Activated T-cell treated with anti-CD3 and anti-CD28 coated beads, Interleukin-2, amount 50 U/mL, for 72 hours (primary cell): ENCODE measurements around the gene STX19. TPM values are rescaled to one million over a fixed set of nuclear protein-coding genes. Genes with fewer than 3 reads are reported as not detected.
"Not testable (repeated sequence)": the region's sequence is repeated elsewhere in the genome, so short reads cannot be mapped to it uniquely, and the experiment has no call there.

ENCODE experiments used
- ATAC-seq, 2 donors: fragments of 150-1000 bp; cut with Tn5 transposase; replicated peaks in 1 of 2; 2 replicates each; pipeline ENCODE4 v1.10.0; 2021; ENCODE audit warnings: moderate library complexity in 2 of 2, mild to moderate bottlenecking in 1 of 2
- DNase-seq, 2 donors: peaks; one replicate each; pipeline ENCODE4 v3.0.0; 2021 to 2022; ENCODE audit warnings: mixed read lengths in 1 of 2
- H3K27ac Mint-ChIP-seq: one replicate; pipeline ENCODE4 v1.8.0; 2022; ENCODE audit warnings: mild to moderate bottlenecking, moderate library complexity, mixed read lengths
- H3K27me3 Mint-ChIP-seq: one replicate; pipeline ENCODE4 v1.8.0; 2022; ENCODE audit warnings: low read depth, mixed read lengths
- H3K36me3 Mint-ChIP-seq, 2 donors: one replicate each; pipeline ENCODE4 v1.8.0; 2022; ENCODE audit warnings: mixed read lengths in 2 of 2, mild to moderate bottlenecking in 1 of 2; ENCODE audit not compliant: insufficient read depth in 2 of 2
- H3K4me1 Mint-ChIP-seq: one replicate; pipeline ENCODE4 v1.8.0; 2022; ENCODE audit warnings: low read depth, mixed read lengths
- H3K4me3 Mint-ChIP-seq, 2 donors: one replicate each; pipeline ENCODE4 v1.8.0; 2022; ENCODE audit warnings: mild to moderate bottlenecking in 2 of 2, mixed read lengths in 2 of 2, moderate library complexity in 2 of 2
- H3K9me3 Mint-ChIP-seq, 2 donors: one replicate each; pipeline ENCODE4 v1.8.0; 2022; ENCODE audit warnings: mixed read lengths in 2 of 2
- total RNA-seq, 2 donors: library from RNA; stranded (reverse); gene quantifications; one replicate each; pipeline ENCODE4 v1.2.3, GENCODE V29; 2022

The STX19 gene
- total RNA-seq, 2 donors from 2014 or later = not detected

- H3K27me3 Mint-ChIP-seq = no peaks in the 10 kb centered on the region
- peaks cover 7 to 27% of the 10 kb centered on the region in 2 donors for H3K36me3 Mint-ChIP-seq
- peak; percentile 81 to 88 for ATAC-seq
- peaks cover 0 to 2% of the 10 kb centered on the region in 2 donors for H3K9me3 Mint-ChIP-seq
- DNase-seq = peak; percentile 80 to 85
- H3K27ac Mint-ChIP-seq = peak within 1 kb of the TSS; percentile 100
- H3K4me1 Mint-ChIP-seq = peaks cover 65% of the 10 kb centered on the region
- H3K4me3 Mint-ChIP-seq = peak within 1 kb of the TSS; percentile 90 to 95
Measured at GRCh38 chr3:94062513-94063404, 34.4 kb upstream of the STX19 start, which contains the start of the genes DHFR2 and NSUN3. TSS of gene DHFR2 (minus strand) at chr3:94062916. CDS start at chr3:94061511, 1,405 bp downstream. TSS of gene NSUN3 (plus strand) at chr3:94063061. CDS start at chr3:94063127, 66 bp downstream.

- Mint-ChIP-seq H3K36me3 (peaks cover 2 to 15% of the 10 kb centered on the region in 2 donors), H3K9me3 (no peaks in the 10 kb centered on the region), H3K27me3 (no peaks in the 10 kb centered on the region), H3K27ac (no peak overlapping the region), H3K4me3 (no peak overlapping the region), H3K4me1 (peaks cover 57% of the 10 kb centered on the region)
- no peak for ATAC-seq
- no peak for DNase-seq
Measured at GRCh38 chr3:94061297-94061696, 32.9 kb upstream of the STX19 start.

- H3K9me3 Mint-ChIP-seq = no peaks in the 10 kb centered on the region
- no peaks in the 10 kb centered on the region for H3K27me3 Mint-ChIP-seq
- DNase-seq (no peak), ATAC-seq (no peak)
- no peaks in the 10 kb centered on the region for H3K36me3 Mint-ChIP-seq
- no peak overlapping the region for H3K4me3 Mint-ChIP-seq
- no peaks in the 10 kb centered on the region for H3K4me1 Mint-ChIP-seq
- H3K27ac Mint-ChIP-seq = no peak overlapping the region
Measured at GRCh38 chr3:94050546-94050945, 22.1 kb upstream of the STX19 start.

GRCh38 chr3:94049267-94049666, 20.9 kb upstream of the STX19 start:
- Mint-ChIP-seq H3K27ac (no peak overlapping the region), H3K4me3 (no peak overlapping the region), H3K4me1 (no peaks in the 10 kb centered on the region), H3K27me3 (no peaks in the 10 kb centered on the region), H3K9me3 (no peaks in the 10 kb centered on the region), H3K36me3 (peaks cover 0 to 6% of the 10 kb centered on the region in 2 donors)
- ATAC-seq = peak in 1 of 2 donors; percentile 32
- no peak for DNase-seq

GRCh38 chr3:94046533-94046932, 18.1 kb upstream of the STX19 start:
- Mint-ChIP-seq H3K27me3 (no peaks in the 10 kb centered on the region), H3K27ac (no peak overlapping the region), H3K36me3 (peaks cover 0 to 15% of the 10 kb centered on the region in 2 donors), H3K4me1 (no peaks in the 10 kb centered on the region), H3K4me3 (no peak overlapping the region), H3K9me3 (no peaks in the 10 kb centered on the region)
- DNase-seq (no peak), ATAC-seq (no peak)

- H3K9me3 Mint-ChIP-seq, H3K4me3 Mint-ChIP-seq, H3K27me3 Mint-ChIP-seq, H3K4me1 Mint-ChIP-seq, DNase-seq, ATAC-seq: not testable (repeated sequence)
- Mint-ChIP-seq H3K27ac (peak overlapping the region; percentile 65), H3K36me3 (peaks cover 0 to 15% of the 10 kb centered on the region in 2 donors)
Measured at GRCh38 chr3:94044100-94044936, 15.9 kb upstream of the STX19 start.

GRCh38 chr3:94043285-94043684, 14.9 kb upstream of the STX19 start:
- Mint-ChIP-seq H3K27me3 (no peaks in the 10 kb centered on the region), H3K27ac (peak overlapping the region; percentile 33), H3K4me3 (no peak overlapping the region), H3K4me1 (no peaks in the 10 kb centered on the region), H3K9me3 (no peaks in the 10 kb centered on the region), H3K36me3 (peaks cover 0 to 15% of the 10 kb centered on the region in 2 donors)
- DNase-seq = no peak
- no peak for ATAC-seq

- no peaks in the 10 kb centered on the region for H3K9me3 Mint-ChIP-seq
- H3K27me3 Mint-ChIP-seq = no peaks in the 10 kb centered on the region
- ATAC-seq = peak in 1 of 2 donors; percentile 40
- DNase-seq = no peak
- no peaks in the 10 kb centered on the region for H3K4me1 Mint-ChIP-seq
- peaks cover 0 to under 1% of the 10 kb centered on the region in 2 donors for H3K36me3 Mint-ChIP-seq
- H3K4me3 Mint-ChIP-seq = no peak overlapping the region
- H3K27ac Mint-ChIP-seq = no peak overlapping the region
Measured at GRCh38 chr3:94036909-94037507, 8.6 kb upstream of the STX19 start.

- no peaks in the 10 kb centered on the region for H3K9me3 Mint-ChIP-seq
- H3K27ac Mint-ChIP-seq = no peak overlapping the region
- DNase-seq (no peak), ATAC-seq (no peak)
- H3K4me3 Mint-ChIP-seq = no peak overlapping the region
- no peaks in the 10 kb centered on the region for H3K27me3 Mint-ChIP-seq
- H3K4me1 Mint-ChIP-seq = no peaks in the 10 kb centered on the region
- H3K36me3 Mint-ChIP-seq = peaks cover 0 to 4% of the 10 kb centered on the region in 2 donors
Measured at GRCh38 chr3:94026623-94027022, 1.8 kb downstream of the STX19 start.

GRCh38 chr3:94024385-94024784, 4.0 kb downstream of the STX19 start:
- DNase-seq = no peak
- Mint-ChIP-seq H3K4me1 (no peaks in the 10 kb centered on the region), H3K9me3 (no peaks in the 10 kb centered on the region), H3K36me3 (no peaks in the 10 kb centered on the region), H3K27ac (no peak overlapping the region), H3K27me3 (no peaks in the 10 kb centered on the region), H3K4me3 (no peak overlapping the region)
- no peak for ATAC-seq

- Mint-ChIP-seq H3K27me3 (no peaks in the 10 kb centered on the region), H3K9me3 (no peaks in the 10 kb centered on the region), H3K36me3 (no peaks in the 10 kb centered on the region), H3K4me3 (no peak overlapping the region), H3K27ac (no peak overlapping the region), H3K4me1 (no peaks in the 10 kb centered on the region)
- ATAC-seq (no peak), DNase-seq (no peak)
Measured at GRCh38 chr3:94020293-94020692, 8.1 kb downstream of the STX19 start.

GRCh38 chr3:94019659-94020058, 8.7 kb downstream of the STX19 start:
- H3K9me3 Mint-ChIP-seq = no peaks in the 10 kb centered on the region
- no peaks in the 10 kb centered on the region for H3K27me3 Mint-ChIP-seq
- DNase-seq (no peak), ATAC-seq (no peak)
- no peak overlapping the region for H3K27ac Mint-ChIP-seq
- no peak overlapping the region for H3K4me3 Mint-ChIP-seq
- H3K36me3 Mint-ChIP-seq = no peaks in the 10 kb centered on the region
- peaks cover 6% of the 10 kb centered on the region for H3K4me1 Mint-ChIP-seq

- Mint-ChIP-seq H3K27ac (no peak overlapping the region), H3K4me1 (peaks cover 37% of the 10 kb centered on the region), H3K27me3 (no peaks in the 10 kb centered on the region), H3K9me3 (no peaks in the 10 kb centered on the region), H3K4me3 (no peak overlapping the region), H3K36me3 (peaks cover 0 to 3% of the 10 kb centered on the region in 2 donors)
- ATAC-seq = no peak
- DNase-seq = no peak
Measured at GRCh38 chr3:94015025-94015424, 13.4 kb downstream of the STX19 start.
